HG02981 (cell line): ENCODE measurements around the gene OXCT2.
"Not testable (repeated sequence)": the region's sequence is repeated elsewhere in the genome, so short reads cannot be mapped to it uniquely, and the experiment has no call there.

Source experiments
- ATAC-seq: cut with Tn5 transposase; IDR thresholded peaks from one replicate; pipeline ENCODE4 v1.9.1; 2021; ENCODE audit warnings: mild to moderate bottlenecking, moderate library complexity; ENCODE audit not compliant: unreplicated experiment

Gene OXCT2

GRCh38 chr1:39763619-39764374 lies 7.4 kb downstream of the OXCT2 start:
- not testable (repeated sequence) for ATAC-seq

GRCh38 chr1:39762550-39763540 lies 8.3 kb downstream of the OXCT2 start:
- ATAC-seq: no peak

- ATAC-seq: no peak
Measured at GRCh38 chr1:39761557-39762260, 9.4 kb downstream of the OXCT2 start.

GRCh38 chr1:39761016-39761415 lies 10.1 kb downstream of the OXCT2 start:
- no peak for ATAC-seq

GRCh38 chr1:39760074-39761008 lies 10.8 kb downstream of the OXCT2 start:
- no peak for ATAC-seq

- ATAC-seq: no peak
Measured at GRCh38 chr1:39759436-39759726, 11.8 kb downstream of the OXCT2 start.

GRCh38 chr1:39758556-39759435 lies 12.4 kb downstream of the OXCT2 start:
- ATAC-seq: no peak

GRCh38 chr1:39757501-39757900 lies 13.6 kb downstream of the OXCT2 start:
- no peak for ATAC-seq

GRCh38 chr1:39755965-39756659 lies 15.0 kb downstream of the OXCT2 start:
- no peak for ATAC-seq

GRCh38 chr1:39754906-39755504 lies 16.1 kb downstream of the OXCT2 start:
- no peak for ATAC-seq

- ATAC-seq: no peak
Measured at GRCh38 chr1:39754026-39754570, 17.1 kb downstream of the OXCT2 start.

- no peak for ATAC-seq
Measured at GRCh38 chr1:39753132-39754025, 17.8 kb downstream of the OXCT2 start.

GRCh38 chr1:39752703-39753102 lies 18.4 kb downstream of the OXCT2 start:
- no peak for ATAC-seq

- ATAC-seq: no peak
Measured at GRCh38 chr1:39751595-39751994, 19.6 kb downstream of the OXCT2 start.

- no peak for ATAC-seq
Measured at GRCh38 chr1:39745016-39745670, 26.0 kb downstream of the OXCT2 start.

GRCh38 chr1:39738622-39739366 lies 32.4 kb downstream of the OXCT2 start, which contains the start of gene PPIE:
TSS of gene PPIE (plus strand) at chr1:39738882. CDS start at chr1:39738901, 19 bp downstream.
- peak; percentile 89 for ATAC-seq
